HepG2 (cell line): ENCODE data around the gene TEAD3. TPM values are rescaled to one million over a fixed set of nuclear protein-coding genes. Genes with fewer than 3 reads are reported as not detected.

ENCODE experiments used
- ATF7-NPFF ChIP-seq: sonication (generic); formaldehyde crosslinking; IDR thresholded peaks from 2 replicates; pipeline ENCODE4 v1.8.1; 2023; ENCODE audit warnings: mild to moderate bottlenecking, low read depth, missing genetic modification reagents, moderate library complexity
- CEBPG ChIP-seq: IDR thresholded peaks from 2 replicates; pipeline ENCODE4 v1.6.1; 2016
- FOXC1 ChIP-seq: sonication (generic); formaldehyde crosslinking; IDR thresholded peaks from 2 replicates; pipeline ENCODE4 v1.8.0; 2022; ENCODE audit warnings: mild to moderate bottlenecking, missing genetic modification reagents, borderline replicate concordance
- PCBP1 ChIP-seq: fragments of 200-400 bp; formaldehyde crosslinking; IDR thresholded peaks from 2 replicates; pipeline ENCODE4 v1.6.1; 2017; ENCODE audit warnings: mild to moderate bottlenecking, low read depth, low read length, borderline replicate concordance
- ZNF569 ChIP-seq: sonication (generic); formaldehyde crosslinking; IDR thresholded peaks from 2 replicates; pipeline ENCODE4 v1.5.0; 2020; ENCODE audit warnings: mild to moderate bottlenecking, missing genetic modification reagents, moderate library complexity, borderline replicate concordance
- ZNF616 ChIP-seq: sonication (generic); formaldehyde crosslinking; IDR thresholded peaks from 2 replicates; pipeline ENCODE4 v1.5.0; 2020; ENCODE audit warnings: low read depth, mild to moderate bottlenecking, missing genetic modification reagents
- polyA plus RNA-seq, 8 experiments: library from polyadenylated mRNA; depleted of rRNA in 3 of 8; stranded (reverse) in 7 of 8; unstranded in 1 of 8; fragments of >200 nt; fragmentation: Illumina TruSeq in 4 of 8; extraction: Trizol in 4 of 8; gene quantifications; 2 replicates each; pipeline versions ENCODE4 v1.2.1 to v1.2.3, GENCODE V29; 2011 to 2016; ENCODE audit warnings: low read depth in 4 of 8, missing spikeins in 1 of 8, mixed read lengths in 1 of 8; ENCODE audit not compliant: insufficient read depth in 1 of 8
- total RNA-seq, 5 experiments: library from RNA; depleted of rRNA; stranded (reverse); fragments of >200 nt; fragmentation: Illumina TruSeq; extraction: Trizol; gene quantifications; 2 replicates each; pipeline ENCODE4 v1.2.3, GENCODE V29; 2016; ENCODE audit warnings: low read depth in 1 of 5
- TF ChIP-seq, protein P1 (sequence below): sonication (generic); formaldehyde crosslinking; IDR thresholded peaks from 2 replicates; pipeline ENCODE4 v1.4.0; 2020; ENCODE audit warnings: missing genetic modification reagents
- TF ChIP-seq, protein P2 (sequence below): sonication (generic); formaldehyde crosslinking; IDR thresholded peaks from 2 replicates; pipeline ENCODE4 v1.4.0; 2020; ENCODE audit warnings: missing genetic modification reagents
- TF ChIP-seq, protein P3 (sequence below): sonication (generic); formaldehyde crosslinking; IDR thresholded peaks from 2 replicates; pipeline ENCODE4 v1.4.0; 2020; ENCODE audit warnings: mild to moderate bottlenecking, missing genetic modification reagents
- TF ChIP-seq, protein P4 (sequence below): sonication (generic); formaldehyde crosslinking; IDR thresholded peaks from 2 replicates; pipeline ENCODE4 v1.8.1; 2023; ENCODE audit warnings: mild to moderate bottlenecking, moderate library complexity, missing genetic modification reagents

Gene TEAD3
- total and polyA plus RNA-seq, 2 of the 13 experiments (the other 11 are each of a cell fraction or from before 2014, with no cell fraction given): 15.1 to 16.5 TPM

DNA sequence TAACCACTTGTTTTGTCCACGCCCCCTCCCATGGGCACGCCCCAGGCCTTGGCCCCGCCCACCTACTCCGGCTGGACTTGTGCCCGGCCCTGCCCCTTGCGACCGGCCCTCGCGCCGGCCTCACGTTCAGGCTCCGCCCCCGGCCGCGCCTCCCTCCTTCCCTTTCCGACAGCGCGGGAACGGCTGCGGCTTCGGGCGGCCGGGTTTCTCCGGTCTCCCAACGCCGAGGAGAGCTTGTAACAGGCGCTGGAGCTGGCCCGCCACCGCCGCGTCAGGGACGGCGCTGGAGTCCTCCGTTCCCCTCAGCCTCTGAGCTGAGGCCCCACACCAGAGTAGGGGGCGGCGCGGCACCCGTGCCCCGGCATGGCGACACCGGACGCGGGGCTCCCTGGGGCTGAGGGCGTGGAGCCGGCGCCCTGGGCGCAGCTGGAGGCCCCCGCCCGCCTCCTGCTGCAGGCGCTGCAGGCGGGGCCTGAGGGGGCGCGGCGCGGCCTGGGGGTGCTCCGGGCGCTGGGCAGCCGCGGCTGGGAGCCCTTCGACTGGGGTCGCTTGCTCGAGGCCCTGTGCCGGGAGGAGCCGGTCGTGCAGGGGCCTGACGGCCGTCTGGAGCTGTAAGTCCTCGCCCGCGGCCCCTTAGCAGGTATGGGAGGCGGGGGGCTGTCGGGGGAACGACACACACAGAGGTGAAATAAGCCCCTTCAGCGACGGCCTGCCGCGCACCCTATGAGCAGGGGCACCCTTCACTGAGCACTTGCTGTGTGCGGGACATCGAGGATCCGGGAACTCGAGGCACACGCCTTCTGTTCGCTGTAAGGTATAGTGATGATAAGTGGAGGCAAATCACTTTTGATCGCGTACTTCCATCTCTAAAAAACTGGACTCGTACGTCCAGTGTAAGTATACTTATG, 44.4 kb downstream of the TEAD3 start, which contains the start of gene FANCE (continued):
- TF ChIP-seq, protein P1, sequence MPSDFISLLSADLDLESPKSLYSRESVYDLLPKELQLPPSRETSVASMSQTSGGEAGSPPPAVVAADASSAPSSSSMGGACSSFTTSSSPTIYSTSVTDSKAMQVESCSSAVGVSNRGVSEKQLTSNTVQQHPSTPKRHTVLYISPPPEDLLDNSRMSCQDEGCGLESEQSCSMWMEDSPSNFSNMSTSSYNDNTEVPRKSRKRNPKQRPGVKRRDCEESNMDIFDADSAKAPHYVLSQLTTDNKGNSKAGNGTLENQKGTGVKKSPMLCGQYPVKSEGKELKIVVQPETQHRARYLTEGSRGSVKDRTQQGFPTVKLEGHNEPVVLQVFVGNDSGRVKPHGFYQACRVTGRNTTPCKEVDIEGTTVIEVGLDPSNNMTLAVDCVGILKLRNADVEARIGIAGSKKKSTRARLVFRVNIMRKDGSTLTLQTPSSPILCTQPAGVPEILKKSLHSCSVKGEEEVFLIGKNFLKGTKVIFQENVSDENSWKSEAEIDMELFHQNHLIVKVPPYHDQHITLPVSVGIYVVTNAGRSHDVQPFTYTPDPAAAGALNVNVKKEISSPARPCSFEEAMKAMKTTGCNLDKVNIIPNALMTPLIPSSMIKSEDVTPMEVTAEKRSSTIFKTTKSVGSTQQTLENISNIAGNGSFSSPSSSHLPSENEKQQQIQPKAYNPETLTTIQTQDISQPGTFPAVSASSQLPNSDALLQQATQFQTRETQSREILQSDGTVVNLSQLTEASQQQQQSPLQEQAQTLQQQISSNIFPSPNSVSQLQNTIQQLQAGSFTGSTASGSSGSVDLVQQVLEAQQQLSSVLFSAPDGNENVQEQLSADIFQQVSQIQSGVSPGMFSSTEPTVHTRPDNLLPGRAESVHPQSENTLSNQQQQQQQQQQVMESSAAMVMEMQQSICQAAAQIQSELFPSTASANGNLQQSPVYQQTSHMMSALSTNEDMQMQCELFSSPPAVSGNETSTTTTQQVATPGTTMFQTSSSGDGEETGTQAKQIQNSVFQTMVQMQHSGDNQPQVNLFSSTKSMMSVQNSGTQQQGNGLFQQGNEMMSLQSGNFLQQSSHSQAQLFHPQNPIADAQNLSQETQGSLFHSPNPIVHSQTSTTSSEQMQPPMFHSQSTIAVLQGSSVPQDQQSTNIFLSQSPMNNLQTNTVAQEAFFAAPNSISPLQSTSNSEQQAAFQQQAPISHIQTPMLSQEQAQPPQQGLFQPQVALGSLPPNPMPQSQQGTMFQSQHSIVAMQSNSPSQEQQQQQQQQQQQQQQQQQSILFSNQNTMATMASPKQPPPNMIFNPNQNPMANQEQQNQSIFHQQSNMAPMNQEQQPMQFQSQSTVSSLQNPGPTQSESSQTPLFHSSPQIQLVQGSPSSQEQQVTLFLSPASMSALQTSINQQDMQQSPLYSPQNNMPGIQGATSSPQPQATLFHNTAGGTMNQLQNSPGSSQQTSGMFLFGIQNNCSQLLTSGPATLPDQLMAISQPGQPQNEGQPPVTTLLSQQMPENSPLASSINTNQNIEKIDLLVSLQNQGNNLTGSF: 0 out of 2 replicates have a peak, but pooled peaks have one; percentile 53
- TF ChIP-seq ATF7-NPFF (CRISPR knock-in tag): peak; percentile 95
- TF ChIP-seq, protein P2, sequence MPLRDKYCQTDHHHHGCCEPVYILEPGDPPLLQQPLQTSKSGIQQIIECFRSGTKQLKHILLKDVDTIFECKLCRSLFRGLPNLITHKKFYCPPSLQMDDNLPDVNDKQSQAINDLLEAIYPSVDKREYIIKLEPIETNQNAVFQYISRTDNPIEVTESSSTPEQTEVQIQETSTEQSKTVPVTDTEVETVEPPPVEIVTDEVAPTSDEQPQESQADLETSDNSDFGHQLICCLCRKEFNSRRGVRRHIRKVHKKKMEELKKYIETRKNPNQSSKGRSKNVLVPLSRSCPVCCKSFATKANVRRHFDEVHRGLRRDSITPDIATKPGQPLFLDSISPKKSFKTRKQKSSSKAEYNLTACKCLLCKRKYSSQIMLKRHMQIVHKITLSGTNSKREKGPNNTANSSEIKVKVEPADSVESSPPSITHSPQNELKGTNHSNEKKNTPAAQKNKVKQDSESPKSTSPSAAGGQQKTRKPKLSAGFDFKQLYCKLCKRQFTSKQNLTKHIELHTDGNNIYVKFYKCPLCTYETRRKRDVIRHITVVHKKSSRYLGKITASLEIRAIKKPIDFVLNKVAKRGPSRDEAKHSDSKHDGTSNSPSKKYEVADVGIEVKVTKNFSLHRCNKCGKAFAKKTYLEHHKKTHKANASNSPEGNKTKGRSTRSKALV (CRISPR knock-in tag): peak; percentile 95
- TF ChIP-seq PCBP1: peak; percentile 31; the same call in 1 of the 2 replicates
- TF ChIP-seq CEBPG (CRISPR knock-in tag): peak; percentile 51
- TF ChIP-seq ZNF569 (CRISPR knock-in tag): no peak
- TF ChIP-seq, protein P3, sequence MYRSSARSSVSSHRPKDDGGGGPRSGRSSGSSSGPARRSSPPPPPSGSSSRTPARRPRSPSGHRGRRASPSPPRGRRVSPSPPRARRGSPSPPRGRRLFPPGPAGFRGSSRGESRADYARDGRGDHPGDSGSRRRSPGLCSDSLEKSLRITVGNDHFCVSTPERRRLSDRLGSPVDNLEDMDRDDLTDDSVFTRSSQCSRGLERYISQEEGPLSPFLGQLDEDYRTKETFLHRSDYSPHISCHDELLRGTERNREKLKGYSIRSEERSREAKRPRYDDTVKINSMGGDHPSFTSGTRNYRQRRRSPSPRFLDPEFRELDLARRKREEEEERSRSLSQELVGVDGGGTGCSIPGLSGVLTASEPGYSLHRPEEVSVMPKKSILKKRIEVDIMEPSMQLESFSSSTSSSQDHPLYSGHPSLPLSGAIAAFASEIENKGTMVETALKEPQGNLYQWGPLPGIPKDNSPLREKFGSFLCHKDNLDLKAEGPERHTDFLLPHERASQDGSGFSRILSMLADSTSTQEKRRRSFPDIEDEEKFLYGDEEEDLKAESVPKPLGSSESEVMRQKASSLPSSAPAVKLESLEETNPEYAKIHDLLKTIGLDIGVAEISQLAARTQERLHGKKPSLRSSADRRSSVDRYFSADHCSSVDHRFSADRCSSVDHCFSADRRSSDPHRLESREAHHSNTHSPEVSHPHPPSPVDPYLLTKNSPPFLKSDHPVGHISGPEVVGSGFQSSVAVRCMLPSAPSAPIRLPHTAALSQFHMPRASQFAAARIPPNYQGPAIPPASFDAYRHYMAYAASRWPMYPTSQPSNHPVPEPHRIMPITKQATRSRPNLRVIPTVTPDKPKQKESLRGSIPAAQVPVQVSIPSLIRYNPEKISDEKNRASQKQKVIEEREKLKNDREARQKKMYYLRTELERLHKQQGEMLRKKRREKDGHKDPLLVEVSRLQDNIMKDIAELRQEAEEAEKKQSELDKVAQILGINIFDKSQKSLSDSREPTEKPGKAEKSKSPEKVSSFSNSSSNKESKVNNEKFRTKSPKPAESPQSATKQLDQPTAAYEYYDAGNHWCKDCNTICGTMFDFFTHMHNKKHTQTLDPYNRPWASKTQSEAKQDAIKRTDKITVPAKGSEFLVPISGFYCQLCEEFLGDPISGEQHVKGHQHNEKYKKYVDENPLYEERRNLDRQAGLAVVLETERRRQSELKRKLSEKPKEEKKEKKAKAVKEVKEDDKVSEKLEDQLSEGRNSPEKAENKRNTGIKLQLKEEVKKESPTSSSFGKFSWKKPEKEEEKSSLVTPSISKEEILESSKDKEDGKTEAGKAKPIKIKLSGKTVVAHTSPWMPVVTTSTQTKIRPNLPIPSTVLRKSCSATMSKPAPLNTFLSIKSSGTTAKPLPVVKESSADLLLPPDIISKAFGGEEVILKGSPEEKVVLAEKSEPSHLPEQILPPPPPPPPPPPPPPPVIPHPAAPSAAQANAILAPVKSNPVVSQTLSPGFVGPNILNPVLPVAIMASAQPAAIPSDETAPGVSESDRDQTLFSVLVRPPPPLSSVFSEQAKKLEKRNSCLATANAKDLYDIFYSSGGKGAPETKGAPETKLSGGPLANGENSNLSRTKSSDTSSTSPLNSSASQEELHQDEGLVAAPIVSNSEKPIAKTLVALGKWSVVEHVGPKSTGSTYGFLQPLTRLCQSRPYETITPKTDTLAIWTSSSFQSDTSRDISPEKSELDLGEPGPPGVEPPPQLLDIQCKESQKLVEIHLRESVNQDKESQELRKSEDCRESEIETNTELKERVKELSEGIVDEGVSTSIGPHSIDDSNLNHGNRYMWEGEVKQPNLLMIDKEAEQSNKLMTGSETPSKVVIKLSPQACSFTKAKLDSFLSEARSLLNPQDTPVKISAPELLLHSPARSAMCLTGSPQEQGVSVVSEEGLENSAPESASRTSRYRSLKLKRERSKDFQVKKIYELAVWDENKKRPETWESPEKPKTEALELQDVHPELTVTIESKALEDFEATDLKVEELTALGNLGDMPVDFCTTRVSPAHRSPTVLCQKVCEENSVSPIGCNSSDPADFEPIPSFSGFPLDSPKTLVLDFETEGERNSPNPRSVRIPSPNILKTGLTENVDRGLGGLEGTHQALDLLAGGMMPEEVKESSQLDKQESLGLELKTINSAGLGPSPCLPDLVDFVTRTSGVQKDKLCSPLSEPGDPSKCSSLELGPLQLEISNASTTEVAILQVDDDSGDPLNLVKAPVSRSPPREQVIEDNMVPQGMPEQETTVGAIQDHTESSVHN: no peak
- TF ChIP-seq, protein P4, sequence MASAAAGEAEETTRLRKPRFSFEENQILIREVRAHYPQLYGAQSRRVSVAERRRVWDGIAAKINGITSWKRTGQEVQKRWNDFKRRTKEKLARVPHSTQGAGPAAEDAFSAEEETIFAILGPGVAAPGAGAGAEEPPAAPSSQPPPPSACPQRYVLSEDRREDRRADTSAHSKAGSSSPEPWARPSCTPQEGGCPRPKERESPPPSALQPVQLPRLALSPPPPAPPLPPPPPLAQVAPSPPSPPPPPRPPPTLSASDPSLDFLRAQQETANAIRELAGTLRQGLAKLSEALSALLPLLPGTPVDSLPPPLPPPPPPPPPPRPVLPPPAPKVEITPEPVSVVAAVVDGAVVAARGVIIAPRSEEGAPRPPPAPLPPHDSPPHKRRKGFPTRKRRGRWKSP: peak; percentile 82
- TF ChIP-seq FOXC1 (CRISPR knock-in tag): 0 out of 2 replicates have a peak, but pooled peaks have one; percentile 31
- no peak for TF ChIP-seq ZNF616 (CRISPR knock-in tag)
